ENCODE results near the gene RAP1GDS1. TPM values are rescaled to one million over a fixed set of nuclear protein-coding genes. Genes with fewer than 3 reads are reported as not detected.
A peak's percentile ranks its signal among the peaks of the same experiment; 100 is the strongest.

Gene RAP1GDS1
- total RNA-seq, 1 donor from 2014 or later = 121 TPM

DNA sequence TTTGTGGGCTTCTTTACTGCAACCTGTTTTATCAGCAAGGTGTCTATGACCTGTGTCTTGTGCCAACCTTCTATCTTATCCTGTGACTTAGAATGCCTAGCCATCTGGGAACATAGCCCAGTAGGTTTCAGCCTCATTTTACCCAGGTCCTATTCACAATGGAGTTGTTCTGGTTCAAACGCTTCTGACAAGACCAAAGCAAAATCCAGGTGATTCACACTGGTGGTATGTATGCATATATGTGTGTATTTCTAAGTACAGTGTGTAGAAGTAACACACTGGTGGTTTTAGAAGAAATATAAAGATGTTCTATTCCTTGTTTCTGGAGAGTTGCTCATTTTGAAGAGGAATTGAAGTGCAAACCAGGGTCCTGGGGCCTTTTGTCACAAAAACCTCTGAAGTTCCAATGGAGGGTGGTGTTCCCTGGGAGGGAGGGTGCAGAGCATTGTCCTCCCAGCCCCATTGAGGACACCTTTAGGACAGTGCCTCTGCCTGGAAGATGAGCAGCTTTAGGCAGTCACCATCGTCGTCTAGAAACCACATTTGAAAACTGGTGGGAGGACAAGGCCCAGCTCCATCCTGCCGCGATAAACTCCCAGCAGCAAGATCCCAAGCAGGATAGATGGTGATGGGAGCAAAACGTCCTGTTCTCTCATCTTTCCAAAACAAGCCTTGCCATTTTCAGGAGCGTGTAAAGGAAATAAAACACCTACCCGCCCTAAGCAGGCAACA is 205.8 kb downstream of the RAP1GDS1 start:
- TF ChIP-seq, protein P1, sequence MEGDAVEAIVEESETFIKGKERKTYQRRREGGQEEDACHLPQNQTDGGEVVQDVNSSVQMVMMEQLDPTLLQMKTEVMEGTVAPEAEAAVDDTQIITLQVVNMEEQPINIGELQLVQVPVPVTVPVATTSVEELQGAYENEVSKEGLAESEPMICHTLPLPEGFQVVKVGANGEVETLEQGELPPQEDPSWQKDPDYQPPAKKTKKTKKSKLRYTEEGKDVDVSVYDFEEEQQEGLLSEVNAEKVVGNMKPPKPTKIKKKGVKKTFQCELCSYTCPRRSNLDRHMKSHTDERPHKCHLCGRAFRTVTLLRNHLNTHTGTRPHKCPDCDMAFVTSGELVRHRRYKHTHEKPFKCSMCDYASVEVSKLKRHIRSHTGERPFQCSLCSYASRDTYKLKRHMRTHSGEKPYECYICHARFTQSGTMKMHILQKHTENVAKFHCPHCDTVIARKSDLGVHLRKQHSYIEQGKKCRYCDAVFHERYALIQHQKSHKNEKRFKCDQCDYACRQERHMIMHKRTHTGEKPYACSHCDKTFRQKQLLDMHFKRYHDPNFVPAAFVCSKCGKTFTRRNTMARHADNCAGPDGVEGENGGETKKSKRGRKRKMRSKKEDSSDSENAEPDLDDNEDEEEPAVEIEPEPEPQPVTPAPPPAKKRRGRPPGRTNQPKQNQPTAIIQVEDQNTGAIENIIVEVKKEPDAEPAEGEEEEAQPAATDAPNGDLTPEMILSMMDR (IDR thresholded peaks at IDR 0.05; ENCODE audit: partially characterized antibody, unreplicated experiment) = no peak
- Mint-ChIP-seq H3K4me3 (ENCODE audit: unreplicated experiment) (peak overlapping the region; percentile 83), H3K9me3 (ENCODE audit: unreplicated experiment) (peaks cover 4% of the 10 kb centered on the region), H3K36me3 (ENCODE audit: unreplicated experiment) (peaks cover 2% of the 10 kb centered on the region), H3K27me3 (ENCODE audit: unreplicated experiment) (no peaks in the 10 kb centered on the region), H3K27ac (ENCODE audit: unreplicated experiment) (no peak overlapping the region), H3K4me1 (ENCODE audit: low read depth, unreplicated experiment) (peaks cover 9% of the 10 kb centered on the region)
- DNase-seq = no peak

DNA sequence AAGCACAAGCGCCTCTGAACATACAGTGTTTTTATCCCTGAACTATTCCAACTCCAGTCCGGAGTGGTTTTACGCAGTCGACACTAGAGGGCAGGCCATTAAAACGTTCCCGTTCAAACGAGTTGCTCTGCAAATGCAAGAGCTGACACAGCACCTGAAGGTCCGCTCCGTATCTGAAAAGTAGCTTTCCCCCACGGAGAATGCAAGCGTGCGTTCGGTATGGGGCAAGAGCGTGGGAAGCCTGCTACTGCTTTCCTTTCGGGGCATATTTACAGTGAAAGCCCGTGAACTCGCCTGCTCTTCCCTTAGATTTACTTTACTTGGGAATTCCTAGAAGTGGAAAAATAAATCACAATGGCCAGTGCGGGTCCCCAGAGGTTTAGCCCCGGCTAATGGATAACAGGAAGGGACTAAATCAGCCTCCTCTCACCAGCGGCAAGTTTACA is 206.5 kb downstream of the RAP1GDS1 start:
- H3K4me1 Mint-ChIP-seq (ENCODE audit: low read depth, unreplicated experiment) = peaks cover 9% of the 10 kb centered on the region
- H3K27me3 Mint-ChIP-seq (ENCODE audit: unreplicated experiment) = no peaks in the 10 kb centered on the region
- no peaks in the 10 kb centered on the region for H3K36me3 Mint-ChIP-seq (ENCODE audit: unreplicated experiment)
- H3K9me3 Mint-ChIP-seq (ENCODE audit: unreplicated experiment) = peaks cover 4% of the 10 kb centered on the region
- DNase-seq = peak; percentile 65
- H3K27ac Mint-ChIP-seq (ENCODE audit: unreplicated experiment) = peak overlapping the region; percentile 52
- peak overlapping the region; percentile 83 for H3K4me3 Mint-ChIP-seq (ENCODE audit: unreplicated experiment)
- TF ChIP-seq, protein P1 (IDR thresholded peaks at IDR 0.05; ENCODE audit: partially characterized antibody, unreplicated experiment) = peak; percentile 76

DNA sequence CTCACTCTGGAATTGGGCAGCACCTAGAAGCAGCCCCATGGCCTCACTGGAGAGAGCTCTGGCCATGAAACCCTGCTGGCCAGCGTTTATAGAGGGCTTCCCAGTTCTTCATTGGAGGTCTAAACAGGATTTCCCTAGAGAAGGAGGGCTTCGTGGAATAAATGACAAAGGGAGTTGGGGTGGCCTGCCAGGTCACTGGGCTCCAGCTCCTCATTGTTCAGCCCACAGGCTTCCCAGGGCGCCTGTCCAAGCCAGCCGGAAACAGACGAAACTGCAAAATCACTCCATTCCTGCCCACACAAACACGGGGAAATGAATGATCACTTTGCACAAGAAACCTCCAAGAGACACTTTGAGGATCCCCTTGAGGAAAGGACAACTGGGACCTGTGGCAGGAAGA is 207.5 kb downstream of the RAP1GDS1 start:
- Mint-ChIP-seq H3K36me3 (ENCODE audit: unreplicated experiment) (no peaks in the 10 kb centered on the region), H3K9me3 (ENCODE audit: unreplicated experiment) (peaks cover 4% of the 10 kb centered on the region), H3K27ac (ENCODE audit: unreplicated experiment) (no peak overlapping the region), H3K4me1 (ENCODE audit: low read depth, unreplicated experiment) (peaks cover 7% of the 10 kb centered on the region), H3K27me3 (ENCODE audit: unreplicated experiment) (no peaks in the 10 kb centered on the region), H3K4me3 (ENCODE audit: unreplicated experiment) (no peak overlapping the region)
- DNase-seq = no peak
- TF ChIP-seq, protein P1 (IDR thresholded peaks at IDR 0.05; ENCODE audit: partially characterized antibody, unreplicated experiment) = no peak

DNA sequence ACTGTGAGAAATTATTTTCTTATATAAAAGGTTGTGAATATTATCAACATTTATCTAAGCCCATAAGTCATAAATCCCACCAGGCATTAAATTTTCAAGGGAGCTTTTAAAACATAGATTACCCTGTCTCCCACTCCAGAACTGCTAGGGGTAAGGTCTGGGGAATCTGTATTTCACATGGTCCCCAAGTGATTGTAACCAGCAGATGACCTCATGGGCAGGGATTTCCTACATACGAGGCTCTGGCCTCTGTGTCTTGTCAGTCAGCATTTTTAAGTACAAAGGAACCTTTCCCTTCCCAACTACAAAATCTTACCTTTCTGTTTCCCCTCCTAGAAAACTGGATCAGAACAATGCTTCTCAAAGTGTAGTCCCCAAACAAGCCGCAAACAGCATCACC is 208.6 kb downstream of the RAP1GDS1 start:
- peaks cover 4% of the 10 kb centered on the region for H3K9me3 Mint-ChIP-seq (ENCODE audit: unreplicated experiment)
- no peak overlapping the region for H3K4me3 Mint-ChIP-seq (ENCODE audit: unreplicated experiment)
- no peak overlapping the region for H3K27ac Mint-ChIP-seq (ENCODE audit: unreplicated experiment)
- no peak for DNase-seq
- no peaks in the 10 kb centered on the region for H3K27me3 Mint-ChIP-seq (ENCODE audit: unreplicated experiment)
- H3K36me3 Mint-ChIP-seq (ENCODE audit: unreplicated experiment) = no peaks in the 10 kb centered on the region
- peaks cover 7% of the 10 kb centered on the region for H3K4me1 Mint-ChIP-seq (ENCODE audit: low read depth, unreplicated experiment)
- TF ChIP-seq, protein P1 (IDR thresholded peaks at IDR 0.05; ENCODE audit: partially characterized antibody, unreplicated experiment) = no peak

DNA sequence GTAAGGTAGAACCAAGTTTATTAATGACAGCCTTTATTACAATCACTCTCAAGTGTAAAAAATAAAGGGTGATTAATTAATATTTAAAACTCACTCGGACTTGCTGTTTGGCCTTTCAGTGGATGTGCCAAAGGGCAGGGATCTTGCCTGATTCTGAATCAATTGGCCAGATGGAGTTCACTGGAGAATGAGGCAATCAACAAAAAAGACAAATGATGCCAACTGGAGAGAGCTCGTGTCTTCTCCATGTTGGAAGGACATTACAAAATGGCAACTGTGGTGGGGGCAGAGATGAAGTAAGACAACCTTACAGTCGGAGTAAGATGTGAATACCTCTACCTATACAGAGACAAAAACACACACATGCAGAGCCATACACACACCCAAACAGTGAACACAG is 209.2 kb downstream of the RAP1GDS1 start:
- H3K4me1 Mint-ChIP-seq (ENCODE audit: low read depth, unreplicated experiment) = peaks cover 7% of the 10 kb centered on the region
- peaks cover 4% of the 10 kb centered on the region for H3K9me3 Mint-ChIP-seq (ENCODE audit: unreplicated experiment)
- TF ChIP-seq, protein P1 (IDR thresholded peaks at IDR 0.05; ENCODE audit: partially characterized antibody, unreplicated experiment) = no peak
- no peak overlapping the region for H3K27ac Mint-ChIP-seq (ENCODE audit: unreplicated experiment)
- no peaks in the 10 kb centered on the region for H3K36me3 Mint-ChIP-seq (ENCODE audit: unreplicated experiment)
- H3K27me3 Mint-ChIP-seq (ENCODE audit: unreplicated experiment) = no peaks in the 10 kb centered on the region
- no peak for DNase-seq
- no peak overlapping the region for H3K4me3 Mint-ChIP-seq (ENCODE audit: unreplicated experiment)
